HG02610 (cell line): ENCODE data around the gene OR51E1.

Source experiments
- ATAC-seq: cut with Tn5 transposase; IDR thresholded peaks from one replicate; pipeline ENCODE4 v1.9.1; 2021; ENCODE audit warnings: mild to moderate bottlenecking, moderate library complexity; ENCODE audit not compliant: unreplicated experiment

The OR51E1 gene

DNA sequence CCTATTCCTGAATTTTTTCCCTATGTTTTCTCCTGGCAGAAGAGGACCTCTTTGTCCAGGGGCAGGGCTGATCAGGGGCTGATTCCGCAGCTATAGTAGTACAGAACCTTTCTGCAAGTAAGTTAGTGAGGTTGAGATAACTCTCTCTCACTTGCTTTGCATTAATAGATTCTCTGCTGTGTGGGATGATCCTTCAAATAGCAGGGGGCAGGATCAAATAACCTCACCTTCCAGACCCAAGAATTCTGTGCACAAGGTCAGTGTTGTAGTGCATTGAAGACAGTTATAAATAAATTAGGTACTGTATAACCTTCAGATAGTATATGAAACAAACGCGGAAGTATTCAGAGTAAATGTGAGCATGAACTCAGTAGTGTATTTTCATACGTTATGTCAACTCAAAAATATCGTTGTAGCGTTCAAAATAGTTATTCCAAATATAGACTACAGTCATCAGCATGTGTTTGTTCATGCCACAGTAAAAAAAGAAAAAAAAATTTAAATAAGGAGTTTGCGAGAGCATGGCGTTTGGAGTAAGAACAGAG, 61.1 kb downstream of the OR51E1 start:
- no peak for ATAC-seq
